GM21825 (cell line): ENCODE data around the gene CEP72.
"Not testable (repeated sequence)": the region's sequence is repeated elsewhere in the genome, so short reads cannot be mapped to it uniquely, and the experiment has no call there.

Experiments
- ATAC-seq: cut with Tn5 transposase; IDR thresholded peaks from one replicate; pipeline ENCODE4 v1.9.1; 2021; ENCODE audit warnings: mild to moderate bottlenecking, moderate library complexity; ENCODE audit not compliant: unreplicated experiment

CEP72 gene

GRCh38 chr5:696753-697702, 84.9 kb downstream of the CEP72 start:
- not testable (repeated sequence) for ATAC-seq
